Right atrium auricular region (tissue), 2 donors: ENCODE results near the gene RPLP2. TPM values are rescaled to one million over a fixed set of nuclear protein-coding genes. Genes with fewer than 3 reads are reported as not detected.

ENCODE experiments used
- DNase-seq: peaks from one replicate; pipeline ENCODE4 v3.0.0-alpha.2; 2019; ENCODE audit warnings: low spot score
- H3K27ac ChIP-seq, 2 donors: fragments of 200-600 bp; sonication (generic); 1 replicate in 1 of 2; 2 replicates in 1 of 2; pipeline ENCODE4 v1.5.1; 2016 to 2019
- H3K27me3 ChIP-seq, 2 donors: fragments of 200-600 bp; sonication (generic); one replicate each; pipeline versions ENCODE4 v1.5.1 to v1.6.0; 2017 to 2019
- H3K36me3 ChIP-seq: fragments of 200-600 bp; sonication (generic); one replicate; pipeline ENCODE4 v1.5.1; 2016
- H3K4me1 ChIP-seq, 2 donors: fragments of 200-600 bp; sonication (generic); one replicate each; pipeline versions ENCODE4 v1.5.1 to v1.6.0; 2017 to 2019
- H3K4me3 ChIP-seq, 2 donors: fragments of 200-600 bp; sonication (generic); 1 replicate in 1 of 2; 2 replicates in 1 of 2; pipeline ENCODE4 v1.5.1; 2017 to 2019; ENCODE audit warnings: mild to moderate bottlenecking in 1 of 2, moderate library complexity in 1 of 2
- H3K9me3 ChIP-seq, 2 donors: fragments of 200-600 bp; sonication (generic); one replicate each; pipeline ENCODE4 v1.5.1; 2019
- total RNA-seq, 2 donors: library from RNA; depleted of rRNA; stranded (reverse); fragments of >200 nt; gene quantifications; one replicate each; pipeline ENCODE4 v1.1.0, GENCODE V29; 2016
- TF ChIP-seq, protein P1 (sequence below), 2 donors: fragments of 200-600 bp; sonication (generic); IDR thresholded peaks; one replicate each; pipeline ENCODE4 v1.5.1; 2019; ENCODE audit warnings: antibody characterized with exemption in 2 of 2

Gene RPLP2
- total RNA-seq, 2 donors from 2014 or later: 145 to 384 TPM

DNA sequence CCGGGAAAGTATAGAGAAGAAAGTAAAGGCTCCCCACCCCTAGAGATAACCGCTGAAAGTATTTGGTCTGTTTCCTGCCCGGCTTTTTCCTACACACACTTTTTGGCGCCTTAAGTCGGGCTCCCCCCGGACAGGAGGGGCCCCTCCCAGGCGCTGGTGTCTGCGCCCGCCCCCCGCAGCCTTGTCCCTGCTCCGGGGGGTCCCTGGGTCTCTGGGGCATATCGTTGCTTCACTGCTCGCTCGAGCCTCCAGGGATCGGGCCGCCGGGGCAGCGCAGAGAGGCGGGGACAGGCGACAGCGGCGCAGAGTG, 17.0 kb downstream of the RPLP2 start:
- Histone ChIP-seq H3K36me3 (peaks cover 36% of the 10 kb centered on the region), H3K4me3 (peak overlapping the region; percentile 48 to 61), H3K27me3 (no peaks in the 10 kb centered on the region), H3K27ac (peak overlapping the region; percentile 75 to 82), H3K9me3 (no peaks in the 10 kb centered on the region), H3K4me1 (peaks cover 0 to 74% of the 10 kb centered on the region in 2 donors)
- TF ChIP-seq, protein P1, sequence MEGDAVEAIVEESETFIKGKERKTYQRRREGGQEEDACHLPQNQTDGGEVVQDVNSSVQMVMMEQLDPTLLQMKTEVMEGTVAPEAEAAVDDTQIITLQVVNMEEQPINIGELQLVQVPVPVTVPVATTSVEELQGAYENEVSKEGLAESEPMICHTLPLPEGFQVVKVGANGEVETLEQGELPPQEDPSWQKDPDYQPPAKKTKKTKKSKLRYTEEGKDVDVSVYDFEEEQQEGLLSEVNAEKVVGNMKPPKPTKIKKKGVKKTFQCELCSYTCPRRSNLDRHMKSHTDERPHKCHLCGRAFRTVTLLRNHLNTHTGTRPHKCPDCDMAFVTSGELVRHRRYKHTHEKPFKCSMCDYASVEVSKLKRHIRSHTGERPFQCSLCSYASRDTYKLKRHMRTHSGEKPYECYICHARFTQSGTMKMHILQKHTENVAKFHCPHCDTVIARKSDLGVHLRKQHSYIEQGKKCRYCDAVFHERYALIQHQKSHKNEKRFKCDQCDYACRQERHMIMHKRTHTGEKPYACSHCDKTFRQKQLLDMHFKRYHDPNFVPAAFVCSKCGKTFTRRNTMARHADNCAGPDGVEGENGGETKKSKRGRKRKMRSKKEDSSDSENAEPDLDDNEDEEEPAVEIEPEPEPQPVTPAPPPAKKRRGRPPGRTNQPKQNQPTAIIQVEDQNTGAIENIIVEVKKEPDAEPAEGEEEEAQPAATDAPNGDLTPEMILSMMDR (IDR thresholded peaks at IDR 0.05): no peak
- DNase-seq: no peak

DNA sequence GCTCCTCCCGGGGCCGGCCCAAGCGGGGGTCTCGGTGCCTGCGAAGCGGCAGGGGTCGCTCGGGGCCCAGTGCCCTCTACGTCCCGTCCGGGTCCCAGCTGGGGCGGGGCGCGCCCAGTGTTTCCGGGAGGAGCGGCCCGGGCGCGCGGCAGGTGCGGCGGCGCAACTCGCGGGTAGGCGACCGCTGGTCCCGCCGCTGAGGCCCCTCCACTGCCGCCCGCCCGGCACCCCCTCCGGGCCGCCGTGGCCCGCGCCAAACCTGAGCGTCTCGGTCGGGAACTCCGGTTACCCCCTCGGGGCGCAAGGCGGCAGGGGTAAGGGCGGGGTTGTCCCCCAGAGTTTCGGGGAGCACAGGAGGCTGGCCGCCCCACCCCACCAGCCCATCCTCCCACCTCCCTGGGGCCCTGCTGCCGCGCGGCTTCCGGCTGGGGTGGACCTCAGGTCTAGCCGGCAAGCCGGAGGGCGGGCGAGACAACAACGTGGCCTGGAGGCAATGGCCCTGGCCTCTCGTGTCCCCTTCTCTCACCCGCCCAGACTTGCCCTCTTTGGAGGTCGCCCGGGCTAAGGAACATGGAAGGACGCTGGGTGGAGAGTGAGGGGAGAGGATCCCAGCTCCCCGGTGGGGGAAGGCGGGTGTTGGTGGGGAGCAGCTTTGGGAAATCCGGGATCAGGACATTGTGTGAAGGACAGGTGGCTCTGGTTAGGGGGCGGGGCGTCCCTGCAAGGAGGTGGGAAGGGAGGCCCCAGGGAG, 17.6 kb downstream of the RPLP2 start:
- peaks cover 0 to 74% of the 10 kb centered on the region in 2 donors for H3K4me1 ChIP-seq
- no peak for DNase-seq

DNA sequence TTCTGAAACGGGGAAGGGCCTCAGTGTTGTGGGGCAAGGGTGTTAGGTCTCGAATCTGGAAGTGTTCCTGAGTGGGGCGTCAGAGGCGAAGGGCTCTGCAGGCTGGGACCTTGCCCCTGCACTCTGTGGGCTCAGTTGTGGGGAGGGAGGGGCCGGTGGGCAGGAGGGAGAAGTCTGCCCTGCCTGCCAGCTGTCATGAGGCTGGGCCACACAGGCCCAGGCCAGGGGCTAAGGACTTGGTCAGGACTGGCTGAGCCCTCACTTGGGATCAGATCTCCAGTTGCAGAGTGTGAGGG, 18.1 kb downstream of the RPLP2 start, which contains the start of gene CRACR2B:
TSS of gene CRACR2B (plus strand) at position 23 of the 296 bp plus-strand sequence. CDS start 689 bp downstream, outside the sequence.
- TF ChIP-seq, protein P1 (IDR thresholded peaks at IDR 0.05): no peak

More for the DNA sequence above, 17.6 kb downstream of the RPLP2 start:
- Histone ChIP-seq H3K9me3 (no peaks in the 10 kb centered on the region), H3K36me3 (peaks cover 30% of the 10 kb centered on the region), H3K4me3 (peak overlapping the region; percentile 48 to 61), H3K27ac (peak overlapping the region; percentile 75 to 82), H3K27me3 (no peaks in the 10 kb centered on the region)
- TF ChIP-seq, protein P1 (IDR thresholded peaks at IDR 0.05): no peak

DNA sequence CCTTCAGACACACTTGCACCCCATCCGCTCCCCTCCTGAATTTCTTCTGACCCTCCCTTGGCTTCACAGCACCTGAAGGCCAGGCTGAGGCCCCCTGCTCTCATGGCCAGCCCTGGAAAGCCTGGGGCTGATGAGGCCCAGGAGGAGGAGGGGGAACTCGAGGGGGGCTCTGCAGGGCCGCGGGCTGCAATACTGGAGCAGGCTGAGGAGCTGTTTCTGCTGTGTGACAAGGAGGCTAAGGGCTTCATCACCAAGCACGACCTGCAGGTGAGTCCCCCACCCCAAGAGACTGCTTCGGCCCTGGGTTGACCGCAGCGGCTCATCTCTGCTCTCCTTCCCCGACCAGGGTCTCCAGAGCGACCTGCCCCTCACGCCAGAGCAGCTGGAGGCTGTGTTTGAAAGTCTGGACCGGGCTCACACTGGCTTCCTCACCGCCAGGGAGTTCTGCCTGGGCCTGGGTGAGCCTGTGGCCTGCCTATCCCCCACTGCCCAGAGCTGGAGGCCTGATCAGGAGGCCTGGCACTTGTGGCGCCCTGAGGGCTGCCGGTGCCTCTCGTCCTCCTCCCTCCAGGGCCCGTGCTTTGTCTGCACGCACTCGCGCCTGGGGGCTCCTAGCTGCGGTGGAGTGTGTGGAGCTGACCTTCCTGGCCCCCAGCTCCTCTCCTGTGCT, 18.9 kb downstream of the RPLP2 start:
- Histone ChIP-seq H3K27me3 (no peaks in the 10 kb centered on the region), H3K27ac (peak overlapping the region; percentile 45 to 75), H3K4me1 (peaks cover 0 to 77% of the 10 kb centered on the region in 2 donors), H3K36me3 (peaks cover 17% of the 10 kb centered on the region), H3K9me3 (no peaks in the 10 kb centered on the region), H3K4me3 (peak overlapping the region in 1 of 2 donors; percentile 53)
- no peak for DNase-seq
- TF ChIP-seq, protein P1 (IDR thresholded peaks at IDR 0.05): no peak

More for the DNA sequence above, 18.1 kb downstream of the RPLP2 start, which contains the start of gene CRACR2B:
- H3K27me3 ChIP-seq: no peaks in the 10 kb centered on the region
- peaks cover 25% of the 10 kb centered on the region for H3K36me3 ChIP-seq
- no peaks in the 10 kb centered on the region for H3K9me3 ChIP-seq
- H3K4me1 ChIP-seq: peaks cover 0 to 74% of the 10 kb centered on the region in 2 donors
- peak within 1 kb of the TSS; percentile 48 to 61 for H3K4me3 ChIP-seq
- H3K27ac ChIP-seq: peak within 1 kb of the TSS; percentile 75 to 82
- no peak for DNase-seq

DNA sequence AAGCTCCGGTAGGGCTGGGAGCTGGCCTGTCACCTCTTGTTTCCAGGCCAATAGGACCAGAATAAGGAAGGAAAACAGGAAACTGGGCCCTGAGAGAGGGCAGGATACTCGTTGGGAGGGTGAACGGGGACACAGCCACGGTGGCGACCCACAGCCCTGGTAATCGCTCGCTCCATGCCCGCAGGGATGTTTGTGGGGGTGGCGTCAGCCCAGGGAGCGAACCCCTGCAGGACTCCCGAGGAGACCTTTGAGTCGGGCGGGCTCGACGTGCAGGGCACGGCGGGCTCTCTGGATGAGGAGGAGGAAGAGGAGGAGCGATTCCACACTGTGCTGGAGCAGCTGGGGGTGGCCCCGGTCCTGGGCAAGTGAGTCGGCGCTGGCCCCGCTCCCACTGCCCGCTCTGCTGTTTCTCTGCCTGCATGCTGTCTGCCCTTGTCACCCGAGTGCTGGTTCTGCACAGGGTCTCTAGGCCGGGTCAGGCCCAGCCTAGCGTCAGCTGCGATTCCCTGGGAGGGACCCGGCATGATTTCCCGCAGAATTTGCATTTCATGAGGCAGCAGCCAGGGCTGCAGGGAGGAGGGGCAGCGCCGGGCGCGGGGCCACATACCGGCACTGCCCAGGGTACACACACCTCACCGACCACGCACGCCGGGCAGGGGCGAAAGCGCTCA, 19.5 kb downstream of the RPLP2 start:
- TF ChIP-seq, protein P1 (IDR thresholded peaks at IDR 0.05): no peak
- H3K4me3 ChIP-seq: peak overlapping the region; percentile 22 to 53
- H3K4me1 ChIP-seq: peaks cover 0 to 84% of the 10 kb centered on the region in 2 donors
- no peaks in the 10 kb centered on the region for H3K9me3 ChIP-seq
- H3K27ac ChIP-seq: peak overlapping the region; percentile 45 to 75
- H3K27me3 ChIP-seq: no peaks in the 10 kb centered on the region
- peaks cover 10% of the 10 kb centered on the region for H3K36me3 ChIP-seq
- no peak for DNase-seq
